Measurements from ENCODE around the gene IL19. TPM values are rescaled to one million over a fixed set of nuclear protein-coding genes. Genes with fewer than 3 reads are reported as not detected.

The IL19 gene
- total RNA-seq, 1 experiment from 2014 or later: not detected

- peaks cover 41% of the 10 kb centered on the region for H3K27me3 Mint-ChIP-seq (ENCODE audit: low read depth)
- DNase-seq: no peak
Measured at GRCh38 chr1:206866062-206866461, 95.5 kb downstream of the IL19 start.

More at GRCh38 chr1:206866062-206866461, 95.5 kb downstream of the IL19 start:
- Histone ChIP-seq H3K23me2 (ENCODE audit: insufficient read length, low read depth, low read length, poor library complexity, severe bottlenecking) (no peaks in the 10 kb centered on the region), H2BK15ac (ENCODE audit: low read depth, low read length) (no peak overlapping the region), H3K27me3 (ENCODE audit: insufficient read depth, low read length) (no peaks in the 10 kb centered on the region), H3K9me3 (ENCODE audit: control insufficient read depth, low read depth, low read length) (no peaks in the 10 kb centered on the region), H3K79me2 (ENCODE audit: insufficient read depth, low read length) (0 out of 2 replicates have a peak, but pooled peaks cover 1% of the 10 kb centered on the region), H3K14ac (ENCODE audit: insufficient read depth, low read length) (no peak overlapping the region), H3K4me2 (ENCODE audit: insufficient read depth, insufficient read length, low read length) (no peak overlapping the region), H3K79me1 (ENCODE audit: insufficient read depth, low read depth, low read length, poor library complexity, severe bottlenecking) (no peaks in the 10 kb centered on the region), H2BK12ac (ENCODE audit: insufficient read length, low read depth, low read length) (no peak overlapping the region), H3K9ac (ENCODE audit: extremely low read depth, insufficient read length, low read length) (no peak overlapping the region), H4K91ac (ENCODE audit: insufficient read length, low read depth, low read length) (no peak overlapping the region), H3K4ac (ENCODE audit: low read depth, low read length) (no peak overlapping the region), H4K8ac (replicated peaks; ENCODE audit: insufficient read length, low read depth, low read length) (no peak overlapping the region), H3T11ph (ENCODE audit: low read length) (no peak overlapping the region), H3K23ac (ENCODE audit: insufficient read length, low read depth, low read length) (no peak overlapping the region), H4K20me1 (ENCODE audit: control insufficient read depth, insufficient read depth, insufficient read length) (no peaks in the 10 kb centered on the region), H3K27ac (ENCODE audit: insufficient read length, low read depth, low read length) (no peak overlapping the region), H2BK5ac (ENCODE audit: insufficient read length, low read length) (no peak overlapping the region), H2BK20ac (ENCODE audit: low read depth, low read length, poor library complexity, severe bottlenecking) (no peak overlapping the region), H2BK120ac (ENCODE audit: low read depth, low read length, poor library complexity, severe bottlenecking) (no peak overlapping the region), H2AK5ac (ENCODE audit: insufficient read length, low read length) (no peak overlapping the region), H3K4me1 (ENCODE audit: insufficient read depth, low read length) (no peaks in the 10 kb centered on the region), H3K18ac (ENCODE audit: insufficient read length, low read depth, low read length) (no peak overlapping the region), H2AFZ (ENCODE audit: low read length) (no peak overlapping the region), H4K5ac (ENCODE audit: insufficient read length, low read depth, low read length) (no peak overlapping the region), H3K56ac (ENCODE audit: insufficient read length, low read depth, low read length) (no peak overlapping the region)
- H3K4me1 Mint-ChIP-seq: no peaks in the 10 kb centered on the region; a peak in 1 of 4 replicates
- H3K9me3 Mint-ChIP-seq: no peaks in the 10 kb centered on the region
- TF ChIP-seq CTCF (conservative IDR thresholded peaks at IDR 0.05): no peak
- no peaks in the 10 kb centered on the region for H3K36me3 Mint-ChIP-seq (ENCODE audit: insufficient read depth in 1 of 3, low read depth in 3 of 3)
- H3K4me3 Mint-ChIP-seq: no peak overlapping the region
- WGBS (ENCODE audit: extremely low coverage, insufficient read length, low lambda C conversion rate): no CpG with 5 or more reads among the region's 2 CpGs
- H3K27ac Mint-ChIP-seq: no peak overlapping the region

All from H9 (cell line).